ENCODE data around the gene KDM6A. TPM values are rescaled to one million over a fixed set of nuclear protein-coding genes. Genes with fewer than 3 reads are reported as not detected.

The KDM6A gene
- total RNA-seq, 1 experiment from 2014 or later, result 42.8 TPM

DNA sequence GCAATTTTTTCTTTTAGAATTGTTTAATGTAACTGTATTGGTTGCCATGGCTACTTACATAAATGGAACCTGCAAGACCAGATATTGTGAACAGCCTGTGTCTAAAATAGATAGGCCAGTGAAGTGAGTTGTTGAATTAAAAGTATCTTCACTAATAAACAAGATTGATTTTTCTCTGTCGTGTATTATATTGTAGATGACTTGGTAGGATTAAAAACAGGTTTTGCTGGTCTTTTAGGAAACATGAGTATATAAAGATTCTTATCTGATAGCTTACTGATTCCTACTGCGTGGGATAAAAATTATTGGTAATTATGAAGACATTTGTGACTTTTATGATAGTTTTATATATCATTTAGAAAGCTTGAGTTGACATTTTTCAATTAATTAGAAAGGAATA, 162.1 kb downstream of the KDM6A start:
- Histone ChIP-seq H3K4me1 (ENCODE audit: insufficient read depth, low read length) (no peaks in the 10 kb centered on the region), H2AFZ (ENCODE audit: low read length) (no peak overlapping the region), H4K8ac (replicated peaks; ENCODE audit: insufficient read length, low read depth, low read length) (no peak overlapping the region), H3K56ac (ENCODE audit: insufficient read length, low read depth, low read length) (no peak overlapping the region), H3K27ac (ENCODE audit: insufficient read length, low read depth, low read length) (no peak overlapping the region), H2AK5ac (ENCODE audit: insufficient read length, low read length) (no peak overlapping the region), H3K9ac (ENCODE audit: extremely low read depth, insufficient read length, low read length) (no peak overlapping the region), H3T11ph (ENCODE audit: low read length) (no peak overlapping the region), H3K79me2 (ENCODE audit: insufficient read depth, low read length) (peaks cover 10% of the 10 kb centered on the region; the same call in 1 of the 2 replicates), H4K91ac (ENCODE audit: insufficient read length, low read depth, low read length) (no peak overlapping the region), H2BK20ac (ENCODE audit: low read depth, low read length, poor library complexity, severe bottlenecking) (no peak overlapping the region), H3K27me3 (ENCODE audit: insufficient read depth, low read length) (no peaks in the 10 kb centered on the region), H3K4me2 (ENCODE audit: insufficient read depth, insufficient read length, low read length) (no peak overlapping the region), H3K14ac (ENCODE audit: insufficient read depth, low read length) (no peak overlapping the region), H3K9me3 (ENCODE audit: control insufficient read depth, low read depth, low read length) (peaks cover 6% of the 10 kb centered on the region), H3K79me1 (ENCODE audit: insufficient read depth, low read depth, low read length, poor library complexity, severe bottlenecking) (peaks cover 3% of the 10 kb centered on the region), H2BK120ac (ENCODE audit: low read depth, low read length, poor library complexity, severe bottlenecking) (no peak overlapping the region), H2BK5ac (ENCODE audit: insufficient read length, low read length) (no peak overlapping the region), H4K20me1 (ENCODE audit: control insufficient read depth, insufficient read depth, insufficient read length) (no peaks in the 10 kb centered on the region), H2BK12ac (ENCODE audit: insufficient read length, low read depth, low read length) (no peak overlapping the region), H4K5ac (ENCODE audit: insufficient read length, low read depth, low read length) (no peak overlapping the region), H3K18ac (ENCODE audit: insufficient read length, low read depth, low read length) (no peak overlapping the region), H2BK15ac (ENCODE audit: low read depth, low read length) (no peak overlapping the region), H3K23me2 (ENCODE audit: insufficient read length, low read depth, low read length, poor library complexity, severe bottlenecking) (no peaks in the 10 kb centered on the region), H3K4ac (ENCODE audit: low read depth, low read length) (no peak overlapping the region), H3K23ac (ENCODE audit: insufficient read length, low read depth, low read length) (no peak overlapping the region)
- DNase-seq, result no peak
- Mint-ChIP-seq H3K27me3 (ENCODE audit: low read depth) (peaks cover 3% of the 10 kb centered on the region), H3K36me3 (ENCODE audit: insufficient read depth in 1 of 3, low read depth in 3 of 3) (peaks cover 27 to 37% (median 31%) of the 10 kb centered on the region in 3 experiments), H3K27ac (no peak overlapping the region), H3K9me3 (peaks cover 56 to 59% of the 10 kb centered on the region in 2 experiments), H3K4me1 (peaks cover 17 to 21% of the 10 kb centered on the region in 2 experiments), H3K4me3 (no peak overlapping the region)
- TF ChIP-seq, protein P1, sequence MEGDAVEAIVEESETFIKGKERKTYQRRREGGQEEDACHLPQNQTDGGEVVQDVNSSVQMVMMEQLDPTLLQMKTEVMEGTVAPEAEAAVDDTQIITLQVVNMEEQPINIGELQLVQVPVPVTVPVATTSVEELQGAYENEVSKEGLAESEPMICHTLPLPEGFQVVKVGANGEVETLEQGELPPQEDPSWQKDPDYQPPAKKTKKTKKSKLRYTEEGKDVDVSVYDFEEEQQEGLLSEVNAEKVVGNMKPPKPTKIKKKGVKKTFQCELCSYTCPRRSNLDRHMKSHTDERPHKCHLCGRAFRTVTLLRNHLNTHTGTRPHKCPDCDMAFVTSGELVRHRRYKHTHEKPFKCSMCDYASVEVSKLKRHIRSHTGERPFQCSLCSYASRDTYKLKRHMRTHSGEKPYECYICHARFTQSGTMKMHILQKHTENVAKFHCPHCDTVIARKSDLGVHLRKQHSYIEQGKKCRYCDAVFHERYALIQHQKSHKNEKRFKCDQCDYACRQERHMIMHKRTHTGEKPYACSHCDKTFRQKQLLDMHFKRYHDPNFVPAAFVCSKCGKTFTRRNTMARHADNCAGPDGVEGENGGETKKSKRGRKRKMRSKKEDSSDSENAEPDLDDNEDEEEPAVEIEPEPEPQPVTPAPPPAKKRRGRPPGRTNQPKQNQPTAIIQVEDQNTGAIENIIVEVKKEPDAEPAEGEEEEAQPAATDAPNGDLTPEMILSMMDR (conservative IDR thresholded peaks at IDR 0.05), result no peak
- no CpG with 5 or more reads among the region's 2 CpGs for WGBS (ENCODE audit: extremely low coverage, insufficient read length, low lambda C conversion rate)
